ENCODE results near the gene UBE2U.

Gene UBE2U

GRCh38 chr1:64290420-64290819 is 87.0 kb downstream of the UBE2U start:
- TF ChIP-seq GATA3 (IDR thresholded peaks at IDR 0.05; ENCODE audit: low read depth, low read length): no peak

GRCh38 chr1:64291931-64292330 is 88.5 kb downstream of the UBE2U start:
- TF ChIP-seq GATA3 (IDR thresholded peaks at IDR 0.05; ENCODE audit: low read depth, low read length) (no peak), GATA2 (IDR thresholded peaks at IDR 0.05; ENCODE audit: low read depth, low read length) (no peak)

- no peak for TF ChIP-seq GATA2 (IDR thresholded peaks at IDR 0.05; ENCODE audit: low read depth, low read length)
- no peak for TF ChIP-seq GATA3 (IDR thresholded peaks at IDR 0.05; ENCODE audit: low read depth, low read length)
These were observed 89.0 kb downstream of the UBE2U start for GRCh38 chr1:64292399-64292798.

- no peak for TF ChIP-seq GATA3 (IDR thresholded peaks at IDR 0.05; ENCODE audit: low read depth, low read length)
- no peak for TF ChIP-seq GATA2 (IDR thresholded peaks at IDR 0.05; ENCODE audit: low read depth, low read length)
These were observed 90.4 kb downstream of the UBE2U start for GRCh38 chr1:64293820-64294219.

- no peak for TF ChIP-seq GATA2 (IDR thresholded peaks at IDR 0.05; ENCODE audit: low read depth, low read length)
- TF ChIP-seq GATA3 (IDR thresholded peaks at IDR 0.05; ENCODE audit: low read depth, low read length): no peak
These were observed 91.7 kb downstream of the UBE2U start for GRCh38 chr1:64295136-64295535.

GRCh38 chr1:64295561-64295960 is 92.1 kb downstream of the UBE2U start:
- TF ChIP-seq GATA2 (IDR thresholded peaks at IDR 0.05; ENCODE audit: low read depth, low read length) (no peak), GATA3 (IDR thresholded peaks at IDR 0.05; ENCODE audit: low read depth, low read length) (no peak)

GRCh38 chr1:64296459-64296858 is 93.0 kb downstream of the UBE2U start:
- TF ChIP-seq GATA3 (IDR thresholded peaks at IDR 0.05; ENCODE audit: low read depth, low read length): no peak
- TF ChIP-seq GATA2 (IDR thresholded peaks at IDR 0.05; ENCODE audit: low read depth, low read length): no peak

GRCh38 chr1:64302194-64302593 is 98.8 kb downstream of the UBE2U start:
- TF ChIP-seq GATA2 (IDR thresholded peaks at IDR 0.05; ENCODE audit: low read depth, low read length) (no peak), GATA3 (IDR thresholded peaks at IDR 0.05; ENCODE audit: low read depth, low read length) (no peak)

GRCh38 chr1:64302971-64303370 is 99.5 kb downstream of the UBE2U start:
- TF ChIP-seq GATA3 (IDR thresholded peaks at IDR 0.05; ENCODE audit: low read depth, low read length): no peak
- no peak for TF ChIP-seq GATA2 (IDR thresholded peaks at IDR 0.05; ENCODE audit: low read depth, low read length)

GRCh38 chr1:64304823-64305222 is 101.4 kb downstream of the UBE2U start:
- no peak for TF ChIP-seq GATA3 (IDR thresholded peaks at IDR 0.05; ENCODE audit: low read depth, low read length)
- TF ChIP-seq GATA2 (IDR thresholded peaks at IDR 0.05; ENCODE audit: low read depth, low read length): no peak

DNA sequence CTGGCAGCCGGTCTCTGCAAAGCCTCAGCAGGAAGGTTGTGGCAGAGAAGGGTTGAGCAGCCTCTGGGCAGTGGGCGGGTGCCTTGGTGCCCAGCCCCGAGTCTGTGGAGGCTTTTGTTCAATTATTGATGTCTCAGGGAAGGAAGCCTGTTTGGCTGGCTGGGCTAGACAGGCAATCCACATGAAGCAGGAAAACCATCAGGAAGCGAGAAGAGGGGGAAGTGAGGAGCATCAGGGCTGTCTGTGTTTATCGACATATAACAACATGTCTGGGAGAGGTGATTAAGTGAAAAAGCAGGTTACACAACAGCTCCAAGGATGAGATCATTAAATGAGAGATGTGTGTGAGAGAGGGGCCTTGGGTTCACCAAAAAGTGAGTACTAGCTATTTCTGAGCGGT is 105.4 kb downstream of the UBE2U start:
- TF ChIP-seq GATA3 (IDR thresholded peaks at IDR 0.05; ENCODE audit: low read depth, low read length) (no peak), GATA2 (IDR thresholded peaks at IDR 0.05; ENCODE audit: low read depth, low read length) (no peak)

DNA sequence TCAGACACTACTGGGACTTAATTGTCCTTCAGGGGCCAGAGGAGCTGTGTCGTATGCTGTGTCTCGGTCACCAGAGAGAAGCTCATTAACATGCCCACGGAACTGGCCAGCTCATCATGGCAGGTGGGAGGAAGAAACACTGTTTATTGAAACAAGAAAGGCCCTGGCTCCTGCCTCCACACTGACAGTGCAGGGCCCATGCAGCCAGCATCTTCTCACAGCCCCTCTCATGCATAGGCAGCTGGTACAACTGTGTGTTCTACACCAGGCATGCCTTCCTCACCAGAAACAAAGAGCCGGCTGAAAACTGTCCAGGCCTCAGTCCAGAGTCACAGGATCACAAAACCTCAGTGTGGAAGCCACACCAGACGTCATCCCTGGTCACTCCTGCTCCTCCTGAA is 106.0 kb downstream of the UBE2U start:
- no peak for TF ChIP-seq GATA3 (IDR thresholded peaks at IDR 0.05; ENCODE audit: low read depth, low read length)
- TF ChIP-seq GATA2 (IDR thresholded peaks at IDR 0.05; ENCODE audit: low read depth, low read length): no peak

- TF ChIP-seq GATA2 (IDR thresholded peaks at IDR 0.05; ENCODE audit: low read depth, low read length): no peak
- no peak for TF ChIP-seq GATA3 (IDR thresholded peaks at IDR 0.05; ENCODE audit: low read depth, low read length)
These were observed 107.3 kb downstream of the UBE2U start for GRCh38 chr1:64310760-64311159.

GRCh38 chr1:64312431-64312830 is 109.0 kb downstream of the UBE2U start:
- TF ChIP-seq GATA3 (IDR thresholded peaks at IDR 0.05; ENCODE audit: low read depth, low read length): no peak
- TF ChIP-seq GATA2 (IDR thresholded peaks at IDR 0.05; ENCODE audit: low read depth, low read length): no peak

GRCh38 chr1:64315402-64315801 is 112.0 kb downstream of the UBE2U start:
- TF ChIP-seq GATA2 (IDR thresholded peaks at IDR 0.05; ENCODE audit: low read depth, low read length) (no peak), GATA3 (IDR thresholded peaks at IDR 0.05; ENCODE audit: low read depth, low read length) (no peak)
